Loucy (cell line): ENCODE data around the gene MTMR8.

Experiments
- CTCF ChIP-seq: fragments of 200-600 bp; sonication (generic); conservative IDR thresholded peaks from 2 replicates; pipeline ENCODE4 v1.5.1; 2014; ENCODE audit warnings: mild to moderate bottlenecking, antibody characterized with exemption, low read length
- EZH2phosphoT487 ChIP-seq: fragments of 200-600 bp; IDR thresholded peaks from 2 replicates; pipeline ENCODE4 v1.6.1; 2018; ENCODE audit warnings: antibody characterized with exemption, mild to moderate bottlenecking, moderate library complexity, borderline replicate concordance

- TF ChIP-seq CTCF (no peak), EZH2phosphoT487 (no peak)
These were observed 45.2 kb downstream of the MTMR8 start for GRCh38 chrX:64350047-64350446.
